Peyer's patch (tissue), 4 donors: ENCODE results near the gene FAM193A.

Source experiments
- POLR2A ChIP-seq, 2 donors: fragments of 450-650 bp; IDR thresholded peaks; one replicate each; pipeline ENCODE4 v1.5.1; 2017; ENCODE audit warnings: antibody characterized with exemption in 2 of 2, mild to moderate bottlenecking in 2 of 2, moderate library complexity in 2 of 2
- TF ChIP-seq, protein P1 (sequence below), 6 experiments: fragments of 450-650 bp in 4 of 6; fragments of 200-600 bp in 2 of 6; sonication (generic) in 1 of 6; IDR thresholded peaks; one replicate each; pipeline ENCODE4 v1.5.1; 2017 to 2019; ENCODE audit warnings: antibody characterized with exemption in 6 of 6, mild to moderate bottlenecking in 3 of 6, moderate library complexity in 1 of 6

DNA sequence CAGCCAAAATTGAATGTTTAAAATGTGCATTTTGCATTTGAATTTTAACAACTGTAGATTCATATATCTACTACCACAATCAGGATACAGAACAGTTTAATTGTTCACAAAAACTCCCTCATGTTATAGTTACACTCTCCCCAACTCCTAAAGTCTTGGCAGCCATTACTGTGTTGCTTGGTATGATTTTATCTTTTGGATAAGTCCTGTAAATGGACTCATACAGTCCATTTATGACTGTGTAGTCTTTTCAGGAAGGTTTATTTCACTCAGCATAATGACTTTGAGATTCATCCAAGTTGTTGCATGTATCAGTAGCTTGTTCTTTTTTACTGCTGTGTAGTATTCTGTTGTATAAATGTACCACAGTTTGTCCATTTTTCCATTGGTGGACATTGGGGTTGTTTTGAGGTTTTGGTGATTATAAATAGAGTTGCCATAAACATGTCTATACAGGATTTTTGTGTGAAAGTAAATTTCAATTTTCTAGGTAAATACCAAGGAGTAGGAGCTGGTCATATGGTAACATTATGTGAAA lies 9.9 kb downstream of the FAM193A start:
- TF ChIP-seq, protein P1, sequence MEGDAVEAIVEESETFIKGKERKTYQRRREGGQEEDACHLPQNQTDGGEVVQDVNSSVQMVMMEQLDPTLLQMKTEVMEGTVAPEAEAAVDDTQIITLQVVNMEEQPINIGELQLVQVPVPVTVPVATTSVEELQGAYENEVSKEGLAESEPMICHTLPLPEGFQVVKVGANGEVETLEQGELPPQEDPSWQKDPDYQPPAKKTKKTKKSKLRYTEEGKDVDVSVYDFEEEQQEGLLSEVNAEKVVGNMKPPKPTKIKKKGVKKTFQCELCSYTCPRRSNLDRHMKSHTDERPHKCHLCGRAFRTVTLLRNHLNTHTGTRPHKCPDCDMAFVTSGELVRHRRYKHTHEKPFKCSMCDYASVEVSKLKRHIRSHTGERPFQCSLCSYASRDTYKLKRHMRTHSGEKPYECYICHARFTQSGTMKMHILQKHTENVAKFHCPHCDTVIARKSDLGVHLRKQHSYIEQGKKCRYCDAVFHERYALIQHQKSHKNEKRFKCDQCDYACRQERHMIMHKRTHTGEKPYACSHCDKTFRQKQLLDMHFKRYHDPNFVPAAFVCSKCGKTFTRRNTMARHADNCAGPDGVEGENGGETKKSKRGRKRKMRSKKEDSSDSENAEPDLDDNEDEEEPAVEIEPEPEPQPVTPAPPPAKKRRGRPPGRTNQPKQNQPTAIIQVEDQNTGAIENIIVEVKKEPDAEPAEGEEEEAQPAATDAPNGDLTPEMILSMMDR (IDR thresholded peaks at IDR 0.05), result no peak
- no peak for TF ChIP-seq POLR2A (IDR thresholded peaks at IDR 0.05)
